ENCODE data around the gene GRWD1.

Gene GRWD1

DNA sequence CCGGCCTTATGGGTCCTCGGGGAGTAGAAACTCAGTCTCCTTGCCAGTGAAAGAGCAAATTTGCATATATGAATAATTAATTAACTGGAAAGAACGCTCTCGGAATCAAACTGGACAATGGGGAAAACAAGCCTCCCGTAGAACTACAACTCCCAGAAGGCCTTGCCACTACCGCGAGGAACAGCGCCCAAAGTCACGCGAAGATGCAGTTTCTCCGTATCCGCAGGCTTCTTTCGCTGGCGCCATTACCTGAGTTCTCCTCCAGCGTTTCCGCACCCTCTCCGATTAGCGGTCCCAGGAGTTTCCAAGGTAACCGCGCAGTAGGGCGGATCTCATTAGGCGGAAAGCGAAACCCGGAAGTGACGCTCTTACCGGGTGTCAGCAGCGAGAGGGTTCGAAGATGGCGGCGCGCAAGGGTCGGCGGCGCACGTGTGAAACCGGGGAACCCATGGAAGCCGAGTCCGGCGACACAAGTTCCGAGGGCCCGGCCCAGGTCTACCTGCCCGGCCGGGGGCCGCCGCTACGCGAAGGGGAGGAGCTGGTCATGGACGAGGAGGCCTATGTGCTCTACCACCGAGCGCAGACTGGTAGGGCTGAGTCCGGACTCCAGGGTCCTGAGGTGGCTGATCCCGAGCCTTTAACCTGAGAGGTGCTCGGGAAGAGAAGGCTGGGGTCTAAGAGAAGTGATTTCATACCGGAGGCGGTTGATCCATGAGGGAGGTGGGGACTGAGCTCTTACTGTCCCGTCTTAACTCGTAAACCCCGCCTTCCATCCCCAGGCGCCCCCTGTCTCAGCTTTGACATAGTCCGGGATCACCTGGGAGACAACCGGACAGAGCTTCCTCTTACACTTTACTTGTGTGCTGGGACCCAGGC lies at the start of gene GRWD1:
Gene GRWD1 (plus strand): TSS at position 378 of the 876 bp plus-strand sequence. CDS start 23 bp downstream, at position 401.
- peak; percentile 94 for DNase-seq

GRCh38 chr19:48396016-48396823 lies 49.6 kb upstream of the GRWD1 start:
- DNase-seq = no peak

- no peak for DNase-seq
These were observed 49.0 kb upstream of the GRWD1 start for GRCh38 chr19:48396824-48397176.

- no peak for DNase-seq
These were observed 48.3 kb upstream of the GRWD1 start for GRCh38 chr19:48397263-48398101.

- no peak for DNase-seq
These were observed 47.7 kb upstream of the GRWD1 start for GRCh38 chr19:48398102-48398374.

DNA sequence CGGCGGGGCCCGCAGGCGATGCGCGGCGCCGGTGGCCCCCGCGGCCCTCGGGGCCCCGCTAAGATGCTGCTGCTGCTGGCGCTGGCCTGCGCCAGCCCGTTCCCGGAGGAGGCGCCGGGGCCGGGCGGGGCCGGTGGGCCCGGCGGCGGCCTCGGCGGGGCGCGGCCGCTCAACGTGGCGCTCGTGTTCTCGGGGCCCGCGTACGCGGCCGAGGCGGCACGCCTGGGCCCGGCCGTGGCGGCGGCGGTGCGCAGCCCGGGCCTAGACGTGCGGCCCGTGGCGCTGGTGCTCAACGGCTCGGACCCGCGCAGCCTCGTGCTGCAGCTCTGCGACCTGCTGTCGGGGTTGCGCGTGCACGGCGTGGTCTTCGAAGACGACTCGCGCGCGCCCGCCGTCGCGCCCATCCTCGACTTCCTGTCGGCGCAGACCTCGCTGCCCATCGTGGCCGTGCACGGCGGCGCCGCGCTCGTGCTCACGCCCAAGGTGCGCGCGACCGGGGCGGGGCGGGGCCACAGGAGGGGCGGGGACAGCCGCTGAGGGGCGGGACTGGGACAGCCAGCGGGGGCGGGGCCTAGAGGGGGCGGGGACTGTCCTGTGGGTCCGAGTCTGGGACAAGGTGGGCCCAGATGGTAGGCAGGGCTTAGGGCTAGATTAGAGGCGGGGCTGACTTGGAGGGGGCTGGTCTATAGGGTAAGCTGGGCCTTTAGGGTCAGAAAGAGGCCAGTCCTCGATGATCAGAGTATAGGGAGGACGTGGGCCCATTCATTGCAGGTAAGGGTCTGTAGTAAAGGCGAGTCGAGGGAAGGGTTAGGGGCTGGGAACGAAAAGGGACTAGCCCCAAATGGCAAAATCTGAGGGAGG lies 47.2 kb upstream of the GRWD1 start:
- peak; percentile 74 for DNase-seq

GRCh38 chr19:48400018-48400742 lies 45.6 kb upstream of the GRWD1 start:
- DNase-seq = no peak

- no peak for DNase-seq
These were observed 44.5 kb upstream of the GRWD1 start for GRCh38 chr19:48401287-48401686.

DNA sequence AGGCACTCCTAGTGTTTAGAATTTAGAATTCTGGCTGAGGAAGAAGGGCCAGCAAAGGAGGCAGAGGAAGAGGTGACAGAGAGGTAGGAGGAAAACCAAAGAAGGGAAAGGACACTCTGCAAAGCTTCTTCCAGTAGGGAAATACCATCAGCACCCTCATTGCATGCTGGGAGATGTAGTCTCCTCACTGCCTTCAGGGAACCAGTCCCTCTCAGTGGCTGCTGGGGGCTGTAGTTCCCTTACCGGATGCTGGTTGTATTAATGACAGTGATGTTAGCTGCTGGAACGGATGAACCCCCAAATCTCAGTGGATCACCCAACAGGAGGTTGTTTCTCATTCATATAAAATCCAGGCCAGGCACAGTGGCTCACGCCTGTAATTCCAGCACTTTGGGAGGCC lies 42.2 kb upstream of the GRWD1 start:
- DNase-seq = peak; percentile 24

GRCh38 chr19:48405010-48405659 lies 40.6 kb upstream of the GRWD1 start:
- DNase-seq = no peak

DNA sequence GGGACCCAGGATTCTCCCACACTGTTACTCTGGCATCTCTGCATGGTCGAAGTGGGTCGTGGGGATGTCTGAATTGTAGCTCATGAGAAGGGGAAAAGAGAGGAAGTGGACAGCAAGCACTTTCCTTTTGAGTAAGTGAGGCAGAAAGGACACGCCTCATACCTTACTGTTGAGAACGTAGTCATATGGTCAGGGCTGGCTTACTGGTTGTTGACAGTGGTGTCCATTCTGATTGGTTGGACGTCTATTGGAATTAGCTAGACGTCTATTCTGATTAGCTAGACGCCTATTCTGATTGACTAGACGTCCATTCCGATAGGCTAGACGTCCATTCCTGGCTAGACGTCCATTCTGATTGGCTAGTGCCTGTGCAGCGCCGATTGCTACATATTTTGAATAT lies 39.9 kb upstream of the GRWD1 start:
- DNase-seq = no peak

DNA sequence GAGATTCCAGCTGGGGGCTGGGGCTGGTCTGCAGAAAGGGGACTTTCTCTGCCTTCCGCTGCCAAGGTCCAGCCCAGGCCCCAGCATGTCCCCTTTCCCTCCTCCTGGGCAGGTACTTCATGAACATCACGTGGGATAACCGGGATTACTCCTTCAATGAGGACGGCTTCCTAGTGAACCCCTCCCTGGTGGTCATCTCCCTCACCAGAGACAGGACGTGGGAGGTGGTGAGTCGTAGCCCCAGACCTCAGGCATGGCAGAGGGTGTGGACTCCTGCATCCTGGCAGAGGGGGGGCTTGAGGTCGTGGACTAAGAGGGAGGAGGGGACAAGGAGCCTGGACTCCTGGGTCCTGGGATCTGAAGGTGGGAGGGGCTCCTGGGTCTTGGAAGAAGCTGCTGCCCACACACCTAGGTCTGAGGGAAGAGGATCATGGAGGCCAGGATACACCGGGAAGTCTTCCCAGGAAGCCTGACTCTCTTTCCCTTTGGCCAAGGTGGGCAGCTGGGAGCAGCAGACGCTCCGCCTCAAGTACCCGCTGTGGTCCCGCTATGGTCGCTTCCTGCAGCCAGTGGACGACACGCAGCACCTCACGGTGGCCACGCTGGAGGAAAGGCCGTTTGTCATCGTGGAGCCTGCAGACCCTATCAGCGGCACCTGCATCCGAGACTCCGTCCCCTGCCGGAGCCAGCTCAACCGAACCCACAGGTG lies 31.8 kb upstream of the GRWD1 start:
- DNase-seq = no peak

GRCh38 chr19:48415395-48415794 lies 30.4 kb upstream of the GRWD1 start:
- no peak for DNase-seq

GRCh38 chr19:48415806-48416221 lies 30.0 kb upstream of the GRWD1 start:
- no peak for DNase-seq

- no peak for DNase-seq
These were observed 28.4 kb upstream of the GRWD1 start for GRCh38 chr19:48417421-48417820.

- DNase-seq = no peak
These were observed 27.3 kb upstream of the GRWD1 start for GRCh38 chr19:48418317-48419064.

- peak; percentile 28 for DNase-seq
These were observed 26.4 kb upstream of the GRWD1 start for GRCh38 chr19:48419158-48419920.

- no peak for DNase-seq
These were observed 24.2 kb upstream of the GRWD1 start for GRCh38 chr19:48421548-48421947.

DNA sequence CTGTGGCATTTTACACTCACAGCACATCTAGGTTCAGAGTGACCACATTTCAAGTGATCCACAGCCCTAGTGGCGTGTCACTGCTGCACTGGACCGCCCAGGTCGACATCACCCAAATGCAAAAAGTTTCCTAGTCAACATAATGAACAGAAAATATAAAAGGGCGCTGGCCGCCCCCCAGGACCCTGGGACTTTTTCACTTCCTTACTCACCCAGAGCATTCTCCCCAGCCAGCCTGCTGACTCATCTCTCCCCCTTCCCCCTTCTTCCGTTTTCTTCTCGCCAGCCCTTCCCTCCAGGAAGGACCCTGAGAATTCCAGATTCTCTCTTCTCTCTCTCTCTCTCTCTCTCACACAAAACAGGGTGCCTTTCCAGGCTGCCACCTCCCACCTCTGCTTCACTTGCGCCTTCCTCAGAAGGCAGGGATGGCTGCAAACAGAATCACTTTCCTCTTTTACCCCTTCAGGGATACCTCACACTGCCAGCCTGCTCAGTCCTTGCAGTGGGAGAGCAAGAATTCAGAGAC lies 21.0 kb upstream of the GRWD1 start:
- peak; percentile 22 for DNase-seq

Data from KG1 (cell line).